ENCODE measurements around the gene AEBP1. TPM values are rescaled to one million over a fixed set of nuclear protein-coding genes. Genes with fewer than 3 reads are reported as not detected.
A peak's percentile ranks its signal among the peaks of the same experiment; 100 is the strongest.

The AEBP1 gene
- total RNA-seq, 1 donor from 2014 or later: 17.2 TPM

DNA sequence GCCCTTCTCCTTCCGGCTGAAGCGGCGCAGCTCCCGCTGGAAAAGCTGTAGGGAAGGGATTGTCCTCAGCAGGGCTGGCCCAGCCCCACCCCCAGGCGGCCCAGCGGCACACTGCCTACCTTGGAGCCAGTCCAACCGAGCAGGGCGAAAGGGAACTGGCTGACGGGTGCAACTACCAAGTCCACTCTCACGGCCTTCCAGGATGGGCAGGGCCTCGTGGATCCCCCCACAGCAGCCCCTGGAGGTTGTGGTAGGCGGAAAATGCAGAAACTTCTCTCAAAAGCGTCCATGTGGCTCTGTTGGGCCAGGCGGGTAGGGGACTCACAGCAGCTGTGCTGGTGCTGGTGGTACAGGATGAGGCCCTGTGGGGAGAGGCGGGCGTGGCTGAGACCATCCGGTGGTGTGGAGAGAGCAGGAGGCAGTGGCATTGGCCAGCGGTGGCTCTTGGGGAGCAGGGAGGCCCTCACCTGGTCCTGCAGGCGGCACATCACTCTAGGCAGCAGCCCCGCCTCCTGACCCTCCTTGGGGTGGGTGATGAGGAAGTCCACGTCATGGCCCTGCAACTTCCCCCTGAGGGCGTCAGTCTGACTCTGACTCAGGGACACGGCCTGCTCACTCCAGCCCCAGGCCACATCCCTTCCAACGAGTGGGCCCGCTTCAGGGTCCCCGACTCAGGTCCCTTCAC is 30.3 kb upstream of the AEBP1 start:
- intact Hi-C loops (cut with micrococcal nuclease): no loop called here
- H3K4me3 Mint-ChIP-seq: no peak overlapping the region

GRCh38 chr7:44074349-44074695 is 29.8 kb upstream of the AEBP1 start:
- Mint-ChIP-seq H3K9me3 (no peaks in the 10 kb centered on the region), H3K27me3 (ENCODE audit: insufficient read depth) (no peaks in the 10 kb centered on the region), H3K27ac (no peak overlapping the region), H3K36me3 (ENCODE audit: low read depth) (peaks cover 22% of the 10 kb centered on the region), H3K4me1 (ENCODE audit: low read depth) (peaks cover 8% of the 10 kb centered on the region), H3K4me3 (no peak overlapping the region)
- DNase-seq (ENCODE audit: low spot score): no peak
- intact Hi-C loops (cut with micrococcal nuclease): no loop called here

More for the DNA sequence above, 30.3 kb upstream of the AEBP1 start:
- Mint-ChIP-seq H3K4me1 (ENCODE audit: low read depth) (peaks cover 8% of the 10 kb centered on the region), H3K36me3 (ENCODE audit: low read depth) (peaks cover 18% of the 10 kb centered on the region), H3K9me3 (no peaks in the 10 kb centered on the region), H3K27me3 (ENCODE audit: insufficient read depth) (no peaks in the 10 kb centered on the region), H3K27ac (peak overlapping the region; percentile 12)
- no peak for DNase-seq (ENCODE audit: low spot score)

DNA sequence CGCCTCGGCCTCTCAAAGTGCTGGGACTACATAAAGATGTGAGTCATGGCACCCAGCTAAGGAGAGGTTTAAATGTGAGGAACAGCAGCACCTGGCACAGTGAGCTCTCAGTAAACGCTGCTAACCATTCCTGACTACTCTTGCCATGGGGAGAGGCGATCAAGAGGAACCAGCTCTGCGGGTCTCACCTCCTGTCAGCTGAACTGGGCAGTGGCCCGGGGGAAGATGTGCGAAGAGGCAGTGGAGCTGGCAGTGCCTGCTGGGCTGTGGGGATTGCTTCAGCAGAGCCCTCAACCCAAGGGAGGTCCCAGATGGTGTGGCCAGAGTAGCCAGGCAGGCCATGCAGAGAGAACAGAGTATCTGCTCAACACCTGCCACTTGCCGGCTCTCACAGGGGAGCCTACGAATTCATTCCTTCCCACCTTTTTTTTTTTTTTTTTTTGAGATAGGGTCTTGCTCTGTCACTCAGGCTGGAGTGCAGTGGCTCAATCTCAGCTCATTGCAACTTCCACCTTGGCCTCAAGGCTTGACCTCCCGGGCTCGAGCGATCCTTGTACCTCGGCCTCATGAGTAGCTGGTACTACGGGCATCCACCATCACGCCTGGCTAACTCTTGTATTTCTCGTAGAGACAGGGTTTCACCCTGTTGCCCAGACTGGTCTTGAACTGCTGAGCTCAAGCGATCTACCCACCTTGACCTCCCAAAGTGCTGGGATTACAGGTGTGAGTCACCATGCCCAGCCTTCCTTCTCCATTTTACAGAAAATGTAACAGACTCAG is 28.7 kb upstream of the AEBP1 start:
- Mint-ChIP-seq H3K27ac (peak overlapping the region; percentile 23), H3K27me3 (ENCODE audit: insufficient read depth) (no peaks in the 10 kb centered on the region), H3K9me3 (no peaks in the 10 kb centered on the region), H3K4me1 (ENCODE audit: low read depth) (peaks cover 8% of the 10 kb centered on the region), H3K4me3 (no peak overlapping the region), H3K36me3 (ENCODE audit: low read depth) (peaks cover 22% of the 10 kb centered on the region)
- intact Hi-C loops (cut with micrococcal nuclease): no loop called here
- DNase-seq (ENCODE audit: low spot score): no peak

DNA sequence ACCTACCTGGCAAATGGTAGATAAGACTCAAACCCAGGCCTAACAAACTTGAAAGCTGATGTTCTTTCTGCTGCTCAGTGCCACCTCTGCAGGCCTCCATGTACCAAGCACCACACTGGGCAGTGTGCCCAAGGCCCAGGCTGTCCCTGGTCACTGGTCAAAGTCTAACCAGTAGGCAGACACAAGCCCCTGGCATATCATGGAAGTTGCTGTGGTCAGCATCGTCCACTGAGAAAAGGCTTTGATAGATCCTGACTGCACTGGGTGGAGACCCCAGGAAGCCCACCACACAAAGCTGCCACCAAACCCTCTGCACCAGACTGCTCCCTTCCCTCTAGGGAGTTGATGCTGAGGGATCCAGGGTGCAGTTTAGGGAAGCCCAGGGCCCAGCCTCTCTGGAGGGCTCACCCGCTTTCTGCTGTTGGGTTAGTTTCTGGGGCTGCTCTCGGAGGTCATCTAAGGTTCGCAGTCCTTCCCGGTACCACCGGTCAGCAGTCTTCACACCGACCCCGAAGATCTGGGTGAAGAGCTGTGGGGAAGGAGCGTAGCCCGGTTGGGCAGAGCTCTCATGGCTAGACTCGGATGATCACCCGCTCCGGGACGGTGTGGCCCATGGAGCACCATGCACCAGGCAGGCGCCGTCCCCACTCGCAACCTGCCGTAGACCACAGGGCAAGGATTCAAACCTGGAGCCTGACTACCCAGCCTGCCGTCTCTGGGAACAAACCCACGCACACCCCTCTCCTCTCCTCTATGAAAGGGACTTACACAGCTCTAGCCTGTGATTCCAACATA is 27.8 kb upstream of the AEBP1 start:
- Mint-ChIP-seq H3K4me1 (ENCODE audit: low read depth) (peaks cover 15% of the 10 kb centered on the region), H3K4me3 (no peak overlapping the region), H3K27ac (no peak overlapping the region), H3K9me3 (no peaks in the 10 kb centered on the region), H3K27me3 (ENCODE audit: insufficient read depth) (no peaks in the 10 kb centered on the region), H3K36me3 (ENCODE audit: low read depth) (peaks cover 26% of the 10 kb centered on the region)
- intact Hi-C loops (cut with micrococcal nuclease): no loop called here
- no peak for DNase-seq (ENCODE audit: low spot score)

DNA sequence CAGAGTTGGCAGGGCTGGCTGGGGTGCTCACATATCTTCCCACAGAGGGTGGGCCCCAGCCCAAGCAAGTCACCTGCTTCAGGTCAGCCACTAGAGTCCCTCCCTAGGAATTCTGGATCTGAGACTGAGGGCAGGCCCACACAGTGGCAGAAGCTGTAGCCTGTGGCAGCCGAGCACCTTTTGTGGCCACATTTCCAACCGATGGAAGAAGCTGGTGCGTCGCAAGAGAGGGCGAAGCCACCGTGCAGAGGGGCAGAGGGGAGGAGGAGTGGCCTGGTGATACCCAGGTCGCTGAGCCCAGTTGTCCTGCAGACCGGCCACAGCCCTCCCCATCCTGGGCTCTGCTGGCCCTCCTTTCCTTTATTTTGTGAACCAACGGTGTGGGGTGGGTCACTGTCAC is 27.1 kb upstream of the AEBP1 start:
- Mint-ChIP-seq H3K9me3 (no peaks in the 10 kb centered on the region), H3K27me3 (ENCODE audit: insufficient read depth) (no peaks in the 10 kb centered on the region), H3K4me3 (no peak overlapping the region), H3K4me1 (ENCODE audit: low read depth) (peaks cover 19% of the 10 kb centered on the region), H3K27ac (no peak overlapping the region), H3K36me3 (ENCODE audit: low read depth) (peaks cover 29% of the 10 kb centered on the region)
- DNase-seq (ENCODE audit: low spot score): no peak
- intact Hi-C loops (cut with micrococcal nuclease): no loop called here

- no peak for DNase-seq (ENCODE audit: low spot score)
- Mint-ChIP-seq H3K36me3 (ENCODE audit: low read depth) (peaks cover 28% of the 10 kb centered on the region), H3K4me3 (no peak overlapping the region), H3K9me3 (no peaks in the 10 kb centered on the region), H3K27me3 (ENCODE audit: insufficient read depth) (no peaks in the 10 kb centered on the region), H3K27ac (peak overlapping the region; percentile 9), H3K4me1 (ENCODE audit: low read depth) (peaks cover 19% of the 10 kb centered on the region)
- intact Hi-C loops (cut with micrococcal nuclease): no loop called here
These were observed 26.5 kb upstream of the AEBP1 start for GRCh38 chr7:44077681-44078091.

DNA sequence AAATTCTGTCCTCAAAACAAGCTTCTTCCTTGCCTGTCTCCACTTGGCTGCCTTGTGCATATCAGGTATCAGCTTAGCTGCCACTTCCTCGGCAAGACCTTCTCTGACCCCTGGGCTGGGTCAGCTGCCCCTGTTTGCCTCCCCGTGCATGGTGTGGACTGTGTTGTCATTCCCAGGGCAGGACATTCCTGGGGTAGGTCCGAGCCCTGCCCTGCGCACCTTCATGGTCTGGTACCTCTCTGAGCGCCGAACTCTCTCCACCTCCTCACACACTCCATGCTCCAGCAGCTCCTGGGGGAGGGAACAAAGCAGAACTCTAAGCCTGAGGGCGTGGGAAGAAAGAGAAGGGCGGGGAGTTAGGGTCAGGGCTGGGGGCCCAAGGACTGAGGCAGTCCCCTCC is 25.6 kb upstream of the AEBP1 start:
- H3K27me3 Mint-ChIP-seq (ENCODE audit: insufficient read depth): no peaks in the 10 kb centered on the region
- no peaks in the 10 kb centered on the region for H3K9me3 Mint-ChIP-seq
- H3K36me3 Mint-ChIP-seq (ENCODE audit: low read depth): peaks cover 26% of the 10 kb centered on the region
- DNase-seq (ENCODE audit: low spot score): no peak
- intact Hi-C loops (cut with micrococcal nuclease): no loop called here
- peaks cover 27% of the 10 kb centered on the region for H3K4me1 Mint-ChIP-seq (ENCODE audit: low read depth)
- H3K4me3 Mint-ChIP-seq: no peak overlapping the region
- H3K27ac Mint-ChIP-seq: peak overlapping the region; percentile 1

- intact Hi-C loops (cut with micrococcal nuclease): loop anchor here (5.0 kb wide), 1 partner anchor 673 kb away; no protein-coding TSS in a partner anchor
- H3K27me3 Mint-ChIP-seq (ENCODE audit: insufficient read depth): no peaks in the 10 kb centered on the region
- H3K9me3 Mint-ChIP-seq: no peaks in the 10 kb centered on the region
- peak overlapping the region; percentile 30 for H3K4me3 Mint-ChIP-seq
- H3K4me1 Mint-ChIP-seq (ENCODE audit: low read depth): peaks cover 32% of the 10 kb centered on the region
- no peak for DNase-seq (ENCODE audit: low spot score)
- peaks cover 26% of the 10 kb centered on the region for H3K36me3 Mint-ChIP-seq (ENCODE audit: low read depth)
- H3K27ac Mint-ChIP-seq: no peak overlapping the region
These were observed 24.7 kb upstream of the AEBP1 start for GRCh38 chr7:44079331-44080021.

DNA sequence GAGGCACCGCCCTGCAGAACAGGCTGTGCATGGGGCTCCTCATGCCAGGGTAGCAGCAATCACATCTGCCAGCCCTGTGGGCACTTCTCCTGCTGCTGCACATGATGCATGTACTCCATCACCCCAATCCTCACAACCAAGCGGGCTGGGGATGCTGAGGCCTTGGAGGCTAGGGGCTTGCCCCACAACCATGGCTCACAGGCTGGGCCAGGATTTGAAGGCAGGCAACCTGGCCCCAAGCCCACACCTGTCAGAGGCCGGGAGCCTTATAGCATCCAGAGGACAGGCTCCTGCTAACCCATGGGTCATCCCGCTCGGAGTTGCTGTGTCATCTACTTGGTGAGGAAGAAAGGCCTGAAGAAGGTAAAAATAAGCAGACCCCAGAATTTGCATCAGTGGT is 24.0 kb upstream of the AEBP1 start:
- intact Hi-C loops (cut with micrococcal nuclease): loop anchor here (5.0 kb wide), 1 partner anchor 672 kb away; no protein-coding TSS in a partner anchor
- H3K4me1 Mint-ChIP-seq (ENCODE audit: low read depth): peaks cover 32% of the 10 kb centered on the region

GRCh38 chr7:44080686-44081265 is 23.4 kb upstream of the AEBP1 start:
- peak overlapping the region; percentile 90 for H3K4me3 Mint-ChIP-seq
- intact Hi-C loops (cut with micrococcal nuclease): loop anchor here (5.0 kb wide), 1 partner anchor 672 kb away; no protein-coding TSS in a partner anchor
- H3K36me3 Mint-ChIP-seq (ENCODE audit: low read depth): peaks cover 26% of the 10 kb centered on the region
- H3K4me1 Mint-ChIP-seq (ENCODE audit: low read depth): peaks cover 32% of the 10 kb centered on the region
- H3K9me3 Mint-ChIP-seq: no peaks in the 10 kb centered on the region
- no peak for DNase-seq (ENCODE audit: low spot score)
- H3K27me3 Mint-ChIP-seq (ENCODE audit: insufficient read depth): no peaks in the 10 kb centered on the region
- peak overlapping the region; percentile 89 for H3K27ac Mint-ChIP-seq

More for the DNA sequence above, 24.0 kb upstream of the AEBP1 start:
- DNase-seq (ENCODE audit: low spot score): no peak
- Mint-ChIP-seq H3K27me3 (ENCODE audit: insufficient read depth) (no peaks in the 10 kb centered on the region), H3K36me3 (ENCODE audit: low read depth) (peaks cover 26% of the 10 kb centered on the region), H3K9me3 (no peaks in the 10 kb centered on the region), H3K4me3 (no peak overlapping the region), H3K27ac (no peak overlapping the region)

GRCh38 chr7:44081266-44081748 is 22.8 kb upstream of the AEBP1 start:
- Mint-ChIP-seq H3K27me3 (ENCODE audit: insufficient read depth) (no peaks in the 10 kb centered on the region), H3K4me1 (ENCODE audit: low read depth) (peaks cover 32% of the 10 kb centered on the region), H3K36me3 (ENCODE audit: low read depth) (peaks cover 26% of the 10 kb centered on the region), H3K9me3 (no peaks in the 10 kb centered on the region), H3K4me3 (peak overlapping the region; percentile 90), H3K27ac (peak overlapping the region; percentile 89)
- intact Hi-C loops (cut with micrococcal nuclease): loop anchor here (5.0 kb wide), 1 partner anchor 671 kb away; no protein-coding TSS in a partner anchor
- DNase-seq (ENCODE audit: low spot score): no peak
